Measurements from ENCODE around the gene NT5C1B.

DNA sequence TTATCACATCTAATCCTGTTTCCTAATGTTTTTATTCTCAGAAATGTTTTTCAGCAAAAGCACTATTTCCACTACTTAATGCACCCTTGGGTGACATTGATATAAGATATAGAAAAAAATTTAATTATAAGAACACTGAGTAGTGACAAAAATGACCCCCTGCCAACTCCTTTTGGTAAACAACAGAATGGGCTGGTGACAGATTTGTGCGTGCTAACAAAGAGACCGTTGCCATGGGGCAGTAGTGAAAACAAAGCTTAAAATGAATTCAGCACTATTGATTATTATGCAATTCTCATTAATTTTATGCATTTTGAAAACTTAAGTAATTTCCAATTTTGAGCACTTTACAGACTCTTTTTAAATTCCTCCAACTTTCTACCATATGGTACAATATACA is 62.0 kb downstream of the NT5C1B start:
- TF ChIP-seq, protein P1, sequence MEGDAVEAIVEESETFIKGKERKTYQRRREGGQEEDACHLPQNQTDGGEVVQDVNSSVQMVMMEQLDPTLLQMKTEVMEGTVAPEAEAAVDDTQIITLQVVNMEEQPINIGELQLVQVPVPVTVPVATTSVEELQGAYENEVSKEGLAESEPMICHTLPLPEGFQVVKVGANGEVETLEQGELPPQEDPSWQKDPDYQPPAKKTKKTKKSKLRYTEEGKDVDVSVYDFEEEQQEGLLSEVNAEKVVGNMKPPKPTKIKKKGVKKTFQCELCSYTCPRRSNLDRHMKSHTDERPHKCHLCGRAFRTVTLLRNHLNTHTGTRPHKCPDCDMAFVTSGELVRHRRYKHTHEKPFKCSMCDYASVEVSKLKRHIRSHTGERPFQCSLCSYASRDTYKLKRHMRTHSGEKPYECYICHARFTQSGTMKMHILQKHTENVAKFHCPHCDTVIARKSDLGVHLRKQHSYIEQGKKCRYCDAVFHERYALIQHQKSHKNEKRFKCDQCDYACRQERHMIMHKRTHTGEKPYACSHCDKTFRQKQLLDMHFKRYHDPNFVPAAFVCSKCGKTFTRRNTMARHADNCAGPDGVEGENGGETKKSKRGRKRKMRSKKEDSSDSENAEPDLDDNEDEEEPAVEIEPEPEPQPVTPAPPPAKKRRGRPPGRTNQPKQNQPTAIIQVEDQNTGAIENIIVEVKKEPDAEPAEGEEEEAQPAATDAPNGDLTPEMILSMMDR (IDR thresholded peaks at IDR 0.05) = no peak
- TF ChIP-seq POLR2A (IDR thresholded peaks at IDR 0.05) = no peak

Measured in Peyer's patch (tissue), 4 donors.